Thyroid gland (tissue), 4 donors: ENCODE results near the gene AGBL4.

ENCODE experiments used
- CTCF ChIP-seq, 6 experiments: fragments of 200-600 bp in 3 of 6; fragments of 450-650 bp in 3 of 6; sonication (generic) in 3 of 6; IDR thresholded peaks; one replicate each; pipeline ENCODE4 v1.5.1; 2016 to 2019; ENCODE audit warnings: antibody characterized with exemption in 6 of 6, mild to moderate bottlenecking in 2 of 6, inconsistent platforms in 1 of 6, moderate library complexity in 1 of 6
- POLR2A ChIP-seq, 2 donors: fragments of 450-650 bp; IDR thresholded peaks; one replicate each; pipeline ENCODE4 v1.6.1; 2017; ENCODE audit warnings: antibody characterized with exemption in 2 of 2, mild to moderate bottlenecking in 2 of 2, moderate library complexity in 1 of 2

GRCh38 chr1:48807554-48808260 lies 1216.0 kb downstream of the AGBL4 start:
- TF ChIP-seq CTCF (IDR thresholded peaks at IDR 0.05), result no peak
- TF ChIP-seq POLR2A (IDR thresholded peaks at IDR 0.05), result no peak
